Measurements from ENCODE around the gene CEP63. TPM values are rescaled to one million over a fixed set of nuclear protein-coding genes. Genes with fewer than 3 reads are reported as not detected.

CEP63 gene
- total RNA-seq, 4 donors from 2014 or later: 16.7 to 26.2 (median 22.6) TPM

- TF ChIP-seq POLR2AphosphoS5 (IDR thresholded peaks at IDR 0.05) (no peak), POLR2A (IDR thresholded peaks at IDR 0.05; ENCODE audit: low read depth) (no peak), EP300 (IDR thresholded peaks at IDR 0.05) (no peak), CTCF (IDR thresholded peaks at IDR 0.05) (no peak)
- WGBS: 79% methylated on average over 5 of the region's 5 CpGs
- no peaks in the 10 kb centered on the region for H3K27me3 ChIP-seq
- no peak overlapping the region for H3K4me3 ChIP-seq
- intact Hi-C loops (cut with DNase I): no loop called here
- H3K36me3 ChIP-seq: peaks cover 0 to 47% (median 3%) of the 10 kb centered on the region in 4 donors
- no peaks in the 10 kb centered on the region for H3K4me1 ChIP-seq
- H3K9me3 ChIP-seq: no peaks in the 10 kb centered on the region
- H3K27ac ChIP-seq (replicated peaks in 1 of 4): no peak overlapping the region
- DNase-seq (ENCODE audit: extremely low spot score): no peak
These were observed 129.9 kb downstream of the CEP63 start for GRCh38 chr3:134615743-134616142.

GRCh38 chr3:134617608-134618477 lies 132.0 kb downstream of the CEP63 start:
- Histone ChIP-seq H3K27ac (replicated peaks in 1 of 4) (no peak overlapping the region), H3K4me1 (no peaks in the 10 kb centered on the region), H3K27me3 (no peaks in the 10 kb centered on the region), H3K4me3 (no peak overlapping the region), H3K9me3 (no peaks in the 10 kb centered on the region), H3K36me3 (peaks cover 0 to 41% (median 3%) of the 10 kb centered on the region in 4 donors)
- no peak for TF ChIP-seq EP300 (IDR thresholded peaks at IDR 0.05)
- no peak for TF ChIP-seq POLR2AphosphoS5 (IDR thresholded peaks at IDR 0.05)
- TF ChIP-seq CTCF (IDR thresholded peaks at IDR 0.05): no peak
- no peak for TF ChIP-seq POLR2A (IDR thresholded peaks at IDR 0.05; ENCODE audit: low read depth)
- WGBS: 47% methylated on average over 4 of the region's 7 CpGs
- DNase-seq (ENCODE audit: extremely low spot score): no peak
- intact Hi-C loops (cut with DNase I): no loop called here

- Histone ChIP-seq H3K4me1 (no peaks in the 10 kb centered on the region), H3K27ac (replicated peaks in 1 of 4) (no peak overlapping the region), H3K4me3 (no peak overlapping the region), H3K9me3 (no peaks in the 10 kb centered on the region), H3K27me3 (no peaks in the 10 kb centered on the region), H3K36me3 (peaks cover 0 to 33% (median 3%) of the 10 kb centered on the region in 4 donors)
- intact Hi-C loops (cut with DNase I): no loop called here
- TF ChIP-seq EP300 (IDR thresholded peaks at IDR 0.05) (no peak), POLR2AphosphoS5 (IDR thresholded peaks at IDR 0.05) (no peak), POLR2A (IDR thresholded peaks at IDR 0.05; ENCODE audit: low read depth) (no peak), CTCF (IDR thresholded peaks at IDR 0.05) (no peak)
- no peak for DNase-seq (ENCODE audit: extremely low spot score)
- WGBS: 93% methylated on average over 10 of the region's 13 CpGs
These were observed 132.8 kb downstream of the CEP63 start for GRCh38 chr3:134618478-134619300.

- WGBS: 94% methylated on average over 2 of the region's 2 CpGs
- Histone ChIP-seq H3K27me3 (no peaks in the 10 kb centered on the region), H3K4me3 (no peak overlapping the region), H3K4me1 (no peaks in the 10 kb centered on the region), H3K36me3 (peaks cover 0 to 29% (median 3%) of the 10 kb centered on the region in 4 donors), H3K27ac (replicated peaks in 1 of 4) (no peak overlapping the region), H3K9me3 (no peaks in the 10 kb centered on the region)
- DNase-seq (ENCODE audit: extremely low spot score): no peak
- intact Hi-C loops (cut with DNase I): no loop called here
- TF ChIP-seq CTCF (IDR thresholded peaks at IDR 0.05) (no peak), POLR2AphosphoS5 (IDR thresholded peaks at IDR 0.05) (no peak), POLR2A (IDR thresholded peaks at IDR 0.05; ENCODE audit: low read depth) (no peak), EP300 (IDR thresholded peaks at IDR 0.05) (no peak)
These were observed 133.4 kb downstream of the CEP63 start for GRCh38 chr3:134619301-134619615.
